ENCODE measurements around the gene ZNF317. TPM values are rescaled to one million over a fixed set of nuclear protein-coding genes. Genes with fewer than 3 reads are reported as not detected.

ZNF317 gene
- 41.7 and 43.8 TPM in 2 replicates for total RNA-seq

- intact Hi-C loops (cut with micrococcal nuclease): loop anchor here (1.0 to 5.0 kb wide), 13 partner anchors 169 to 772 kb away; partner anchors contain the start of genes FBXL12, MBD3L1, PIN1 and ZNF121
Measured at GRCh38 chr19:9140159-9140874, at the start of gene ZNF317. ZNF317 (plus strand) TSS chr19:9140397; CDS start chr19:9156017, 15,620 bp downstream.

DNA sequence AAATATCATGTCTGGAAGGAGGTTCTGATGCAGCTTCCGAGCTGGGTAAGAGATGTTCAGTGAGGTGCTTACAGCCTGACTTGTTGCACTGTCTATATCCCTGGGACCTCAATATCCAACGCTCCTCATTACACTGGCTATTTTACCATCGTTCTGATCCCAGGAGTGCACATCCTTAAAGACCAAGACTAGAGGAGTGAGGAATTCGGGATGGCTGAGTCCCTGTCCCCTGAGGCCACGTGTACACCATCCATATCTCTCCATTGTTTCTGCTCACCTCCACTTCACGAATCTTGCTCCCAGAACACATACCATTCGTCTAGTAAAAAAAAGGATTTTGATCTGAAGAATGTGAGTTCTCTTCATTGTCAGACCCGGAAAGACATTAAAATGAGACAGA is 32.8 kb upstream of the ZNF317 start, which contains the start of gene OR7G2:
TSS of gene OR7G2 (minus strand) at position 101 of the 400 bp plus-strand sequence. CDS start 4,232 bp downstream, outside the sequence.
- intact Hi-C loops (cut with micrococcal nuclease): no loop called here

DNA sequence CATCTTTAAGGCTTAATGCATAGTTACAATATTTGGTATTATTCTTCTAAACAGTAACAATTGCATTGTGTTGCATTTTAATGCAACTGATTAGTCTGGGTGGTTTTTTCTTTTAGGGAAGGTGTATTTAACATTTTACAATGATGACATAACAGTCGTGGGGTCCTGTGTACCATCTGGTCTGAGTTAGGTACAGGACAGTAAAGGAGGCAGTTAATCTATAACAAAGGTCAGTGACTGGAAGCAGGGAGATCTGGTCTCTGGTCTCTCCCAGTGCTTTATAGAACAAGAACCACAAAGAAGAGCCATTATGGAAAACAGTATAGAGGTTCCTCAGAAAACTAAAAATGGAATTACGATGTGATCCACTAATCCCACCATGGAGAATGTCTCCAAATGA is 30.2 kb upstream of the ZNF317 start:
- intact Hi-C loops (cut with micrococcal nuclease): no loop called here

GRCh38 chr19:9115307-9115813 is 24.8 kb upstream of the ZNF317 start, which contains the start of gene OR7G1:
OR7G1 (minus strand) TSS chr19:9115763; CDS start chr19:9115763, 0 bp downstream.
- intact Hi-C loops (cut with micrococcal nuclease): no loop called here

GRCh38 chr19:9116547-9116946 is 23.6 kb upstream of the ZNF317 start:
- intact Hi-C loops (cut with micrococcal nuclease): no loop called here

DNA sequence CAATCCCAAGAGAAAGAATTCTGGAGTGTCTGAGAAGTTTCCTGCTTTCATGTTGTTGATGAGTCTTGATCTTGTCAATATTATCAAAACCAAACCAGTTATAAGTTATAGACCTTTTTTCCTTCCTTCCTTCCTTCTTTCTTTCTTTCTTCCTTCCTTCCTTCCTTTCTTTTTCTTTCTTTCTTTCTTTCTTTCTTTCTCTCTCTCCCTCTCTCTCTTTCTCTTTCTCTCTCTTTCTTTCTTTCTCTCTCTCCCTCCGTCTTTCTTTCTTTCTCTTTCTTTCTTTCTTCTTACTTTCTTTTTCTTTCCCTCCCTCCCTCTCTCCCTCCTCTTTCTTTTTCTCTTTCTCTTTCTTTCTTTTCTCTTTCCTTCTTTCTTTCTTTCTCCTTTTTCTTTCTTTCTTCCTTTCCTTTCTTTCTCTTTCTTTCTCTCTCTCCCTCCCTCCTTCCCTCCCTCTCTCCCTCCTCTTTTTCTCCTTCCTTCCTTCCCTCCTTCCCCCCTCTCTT is 13.2 kb upstream of the ZNF317 start, which contains the start of gene OR7G3:
TSS of gene OR7G3 (minus strand) at position 51 of the 506 bp plus-strand sequence. CDS start at position 51, 0 bp downstream.
- intact Hi-C loops (cut with micrococcal nuclease): no loop called here

- intact Hi-C loops (cut with micrococcal nuclease): no loop called here
Measured at GRCh38 chr19:9128171-9128570, 12.0 kb upstream of the ZNF317 start.

DNA sequence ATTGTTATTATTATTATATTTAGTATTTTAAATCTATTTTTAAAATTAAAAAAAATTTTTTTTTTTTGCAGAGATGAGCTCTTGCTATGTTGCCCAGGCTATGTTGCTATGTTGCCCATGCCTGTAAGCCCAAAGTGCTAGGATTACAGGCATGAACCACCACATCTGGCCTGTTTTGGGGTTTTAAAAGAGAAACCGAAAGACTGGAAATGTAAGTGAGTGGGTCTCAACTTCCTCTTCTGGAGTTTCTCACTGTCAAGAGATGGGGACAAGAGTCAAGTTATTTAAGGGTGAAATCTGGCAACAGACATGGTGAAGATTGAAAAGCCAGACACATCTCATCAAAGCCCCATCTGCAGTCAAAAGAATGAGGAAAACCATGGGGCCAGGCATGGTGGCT is 9.2 kb upstream of the ZNF317 start:
- intact Hi-C loops (cut with micrococcal nuclease): no loop called here

GRCh38 chr19:9132422-9132821 is 7.8 kb upstream of the ZNF317 start:
- intact Hi-C loops (cut with micrococcal nuclease): no loop called here

DNA sequence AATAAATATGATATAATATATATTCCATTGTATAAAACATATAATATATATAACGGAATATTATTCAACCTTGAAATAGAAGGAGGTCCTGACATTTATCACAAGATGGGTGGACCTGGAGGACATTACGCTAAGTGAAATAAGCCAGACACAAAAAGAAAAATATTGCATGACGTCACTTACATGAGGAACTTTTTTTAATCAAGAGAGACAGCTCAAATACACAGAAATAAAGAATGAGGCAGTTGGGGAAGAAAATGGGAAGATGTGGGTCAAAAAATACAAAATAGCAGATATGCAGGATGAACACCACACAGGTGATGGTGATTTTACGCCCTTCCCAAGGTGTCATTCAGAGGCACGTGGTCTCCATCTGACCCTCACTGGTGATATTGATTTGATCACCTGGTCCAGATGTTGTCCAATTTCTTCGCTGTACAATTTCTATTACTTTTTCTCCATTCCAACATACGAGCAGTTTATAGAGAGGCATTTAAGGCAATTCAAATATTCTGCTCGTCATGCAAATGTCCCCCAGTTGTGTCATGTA is 513 bp upstream of the ZNF317 start:
- intact Hi-C loops (cut with micrococcal nuclease): loop anchor here (1.0 to 5.0 kb wide), 13 partner anchors 170 to 773 kb away; partner anchors contain the start of genes FBXL12, MBD3L1, PIN1 and ZNF121

DNA sequence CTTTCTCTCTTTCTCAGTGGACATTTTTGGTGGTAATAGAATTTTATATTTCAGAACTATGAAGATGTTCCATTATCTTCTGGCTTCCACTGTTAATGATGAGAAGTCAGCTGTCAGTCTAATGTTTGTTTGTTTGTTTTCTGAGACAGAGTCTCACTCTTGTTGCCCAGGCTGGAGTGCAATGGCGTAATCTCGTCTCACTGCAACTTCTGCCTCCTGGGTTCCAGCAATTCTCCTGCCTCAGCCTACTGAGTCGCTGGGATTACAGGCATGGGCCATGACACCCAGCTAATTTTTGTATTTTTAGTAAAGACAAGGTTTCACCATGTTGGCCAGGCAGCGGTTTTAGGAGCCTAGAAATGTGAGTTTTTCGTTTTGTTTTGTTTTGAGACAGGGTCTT is 4.7 kb downstream of the ZNF317 start:
- intact Hi-C loops (cut with micrococcal nuclease): loop anchor here (5.0 kb wide), 2 partner anchors 313 to 767 kb away; partner anchors contain the start of genes MBD3L1 and ZNF558

GRCh38 chr19:9146882-9147281 is 6.7 kb downstream of the ZNF317 start:
- intact Hi-C loops (cut with micrococcal nuclease): no loop called here

DNA sequence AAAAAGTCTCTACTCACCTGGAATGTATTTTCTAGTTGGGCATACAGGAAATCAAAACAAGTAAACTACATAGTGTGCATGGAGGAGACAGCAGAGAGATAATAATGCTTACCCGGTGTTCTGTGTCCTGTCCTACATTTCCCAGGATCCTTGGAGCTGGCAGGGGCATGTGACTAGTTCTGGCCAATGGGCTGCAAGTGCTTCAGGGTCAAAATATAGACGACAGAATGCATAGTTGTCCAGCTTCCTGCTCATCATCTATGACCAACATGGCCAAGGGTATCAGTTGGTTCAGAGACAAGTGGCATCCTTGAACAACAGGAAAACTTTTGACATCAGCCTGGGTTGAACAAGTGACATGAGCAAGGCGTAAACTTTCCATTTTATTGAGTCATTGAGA is 8.5 kb downstream of the ZNF317 start:
- intact Hi-C loops (cut with micrococcal nuclease): no loop called here

DNA sequence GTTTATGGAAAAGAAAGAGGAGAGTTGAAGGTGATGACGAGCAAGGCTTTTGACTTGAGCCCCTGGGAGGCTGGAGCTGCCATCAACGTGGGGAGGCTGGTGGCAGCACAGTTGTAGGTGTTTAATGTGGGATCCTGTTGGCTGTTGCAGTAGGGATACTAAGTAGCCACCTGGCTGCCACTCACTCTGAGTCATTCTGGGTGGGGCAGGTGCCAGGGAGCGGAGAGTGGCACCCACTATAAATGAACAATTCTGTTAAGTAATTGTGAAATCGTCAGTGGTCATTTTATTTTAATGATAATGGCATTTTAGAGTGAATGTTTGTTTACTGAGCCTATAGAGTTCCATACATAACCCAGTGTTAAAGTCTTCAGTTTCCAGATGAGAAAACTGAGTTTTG is 9.8 kb downstream of the ZNF317 start:
- intact Hi-C loops (cut with micrococcal nuclease): no loop called here

DNA sequence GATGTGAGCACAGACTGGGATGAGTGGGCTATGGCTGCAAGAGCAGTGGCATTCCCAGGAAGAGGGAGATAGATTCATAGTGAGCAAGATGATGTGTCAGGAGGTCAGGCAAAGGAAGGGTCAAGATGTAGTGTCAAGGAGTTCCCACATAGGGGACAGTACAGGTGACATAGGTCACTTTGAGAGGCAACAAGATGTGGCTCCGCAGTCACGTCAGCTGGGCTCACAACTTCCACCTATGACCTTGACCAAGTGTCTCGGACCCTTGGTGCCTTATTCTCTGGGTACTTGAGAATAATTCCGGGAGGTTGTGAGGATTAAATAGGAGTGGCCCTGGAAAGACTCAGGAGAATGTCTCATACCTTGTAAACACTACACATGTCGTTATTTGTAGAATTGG is 10.5 kb downstream of the ZNF317 start:
- intact Hi-C loops (cut with micrococcal nuclease): no loop called here

DNA sequence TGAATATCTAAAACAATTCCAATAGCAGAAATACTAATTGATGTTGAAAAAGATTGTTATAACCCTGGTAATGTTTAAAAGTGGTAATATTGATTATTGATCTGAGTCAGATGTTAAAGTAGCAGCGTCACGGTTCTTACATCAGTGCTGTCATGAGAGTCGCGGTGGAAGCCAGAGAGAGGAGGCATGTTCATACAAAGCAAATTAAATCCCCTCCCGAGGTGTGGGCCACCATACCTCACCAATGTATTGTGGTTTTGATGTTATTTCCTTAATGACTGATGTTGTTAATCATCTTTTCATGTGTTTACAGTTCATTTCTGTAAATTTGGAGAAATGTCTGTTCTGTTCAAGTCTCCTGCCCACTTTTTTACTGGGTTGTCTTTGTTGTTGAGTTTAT is 11.2 kb downstream of the ZNF317 start:
- intact Hi-C loops (cut with micrococcal nuclease): no loop called here

GRCh38 chr19:9155591-9155990 is 15.4 kb downstream of the ZNF317 start:
- intact Hi-C loops (cut with micrococcal nuclease): no loop called here

DNA sequence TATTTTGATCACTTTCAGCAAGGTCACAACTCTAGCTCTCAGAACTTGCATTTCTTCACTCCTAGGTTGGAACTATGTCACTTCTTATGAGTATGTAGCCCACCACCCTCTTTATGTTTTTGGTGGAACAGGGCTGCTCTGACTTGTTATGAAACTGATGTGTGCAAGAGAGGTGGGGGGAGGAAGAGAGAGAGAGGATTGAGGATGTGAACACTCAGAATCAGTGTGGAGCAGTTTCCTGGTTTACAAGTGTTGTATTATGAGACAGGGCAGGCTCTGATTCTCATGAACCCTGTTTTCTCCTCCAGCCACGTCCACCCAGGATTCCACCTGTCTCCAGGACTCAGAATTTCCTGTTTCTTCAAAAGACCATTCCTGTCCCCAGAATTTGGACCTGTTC is 16.1 kb downstream of the ZNF317 start:
- intact Hi-C loops (cut with micrococcal nuclease): no loop called here

DNA sequence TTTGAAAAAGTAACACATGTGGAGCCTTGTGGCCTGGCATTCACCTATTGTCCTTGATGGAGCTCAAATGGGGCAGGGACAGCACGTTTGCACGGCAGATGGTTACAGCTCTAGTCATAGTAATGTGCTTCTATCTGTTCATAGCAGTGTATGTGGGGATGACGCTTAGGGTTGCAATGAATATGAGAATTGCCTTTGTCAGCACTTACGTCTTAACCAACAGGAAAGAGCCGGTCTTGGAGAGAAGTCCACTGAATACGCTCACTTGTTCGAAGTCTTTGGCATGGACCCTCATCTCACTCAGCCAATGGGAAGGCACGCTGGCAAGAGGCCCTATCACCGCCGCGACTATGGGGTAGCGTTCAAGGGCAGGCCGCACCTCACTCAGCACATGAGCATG is 19.7 kb downstream of the ZNF317 start:
- intact Hi-C loops (cut with micrococcal nuclease): no loop called here

- intact Hi-C loops (cut with micrococcal nuclease): no loop called here
Measured at GRCh38 chr19:9161427-9161826, 21.2 kb downstream of the ZNF317 start.

DNA sequence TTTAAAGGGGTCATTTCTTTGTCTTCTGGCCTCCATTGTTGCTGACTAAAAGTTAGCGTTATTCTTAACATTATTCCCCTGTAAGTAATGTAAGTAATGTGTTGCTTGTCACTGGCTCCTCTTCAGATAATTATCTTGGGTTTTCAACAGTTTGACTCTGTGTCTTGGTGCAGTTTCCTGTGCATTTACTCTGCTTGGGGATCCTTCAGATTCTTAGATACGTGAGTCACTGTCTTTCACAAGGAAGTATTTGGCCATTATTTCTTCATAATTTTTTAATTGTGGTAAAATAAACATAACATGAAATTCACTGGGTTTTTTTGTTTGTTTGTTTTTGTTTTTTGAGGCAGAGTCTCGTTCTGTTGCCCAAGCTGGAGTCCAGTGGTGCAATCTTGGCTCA is 25.1 kb downstream of the ZNF317 start:
- intact Hi-C loops (cut with micrococcal nuclease): no loop called here

- intact Hi-C loops (cut with micrococcal nuclease): no loop called here
Measured at GRCh38 chr19:9166846-9167245, 26.6 kb downstream of the ZNF317 start.

All from T-helper 1 cell treated with Interleukin-12 subunit alpha and Interleukin-12 subunit beta and Interleukin-4 antibody, amounts not matched to agents 30 ng/mL and 1 ng/mL, for 36 hours (primary cell).